GM19452 (cell line): ENCODE results near the gene TOR2A.
"Not testable (repeated sequence)": the region's sequence is repeated elsewhere in the genome, so short reads cannot be mapped to it uniquely, and the experiment has no call there.

ENCODE experiments used
- ATAC-seq: cut with Tn5 transposase; IDR thresholded peaks from one replicate; pipeline ENCODE4 v1.9.1; 2021; ENCODE audit not compliant: unreplicated experiment

Gene TOR2A

DNA sequence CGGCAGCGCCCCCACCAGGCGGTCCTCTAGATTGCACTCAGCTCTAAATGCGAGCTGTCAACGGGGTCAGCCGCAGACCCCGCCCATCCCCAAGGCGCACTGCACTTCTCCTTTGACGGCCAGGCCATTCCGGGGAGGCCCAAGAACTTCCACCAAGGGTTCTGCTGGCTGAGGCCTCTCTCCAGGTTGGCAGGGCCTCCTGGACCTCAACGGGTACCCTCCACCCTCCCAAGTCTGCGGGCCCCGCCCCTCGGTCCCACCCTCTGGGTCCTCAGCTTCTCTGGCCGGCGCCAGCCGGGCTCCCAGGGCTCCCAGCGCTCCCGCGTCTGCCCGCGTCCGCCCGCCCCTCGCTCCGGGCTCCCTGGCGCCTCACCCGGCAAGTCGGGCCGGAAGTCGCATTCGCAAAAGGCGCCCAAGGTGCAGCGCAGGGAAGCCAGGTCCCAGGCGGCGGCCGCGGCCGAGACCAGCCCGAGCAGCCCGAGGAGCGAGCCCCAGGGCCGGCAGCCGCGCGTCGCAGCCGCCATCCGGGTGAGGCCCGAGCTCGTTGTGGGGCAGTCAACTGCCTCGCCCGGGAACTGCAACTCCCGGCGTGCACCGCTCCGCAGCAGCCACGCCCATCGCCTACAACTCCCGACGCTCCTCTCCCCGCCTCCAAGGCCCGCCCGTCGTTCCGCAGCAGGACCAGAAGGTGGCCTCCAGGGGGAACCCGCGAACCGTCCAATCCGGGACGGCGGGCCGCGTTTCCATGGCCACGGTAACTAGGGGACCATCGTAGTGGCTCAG is at the start of gene TOR2A:
TSS of gene TOR2A (minus strand) at position 548 of the 783 bp plus-strand sequence. CDS start at position 524, 24 bp downstream.
- ATAC-seq: peak; percentile 80

DNA sequence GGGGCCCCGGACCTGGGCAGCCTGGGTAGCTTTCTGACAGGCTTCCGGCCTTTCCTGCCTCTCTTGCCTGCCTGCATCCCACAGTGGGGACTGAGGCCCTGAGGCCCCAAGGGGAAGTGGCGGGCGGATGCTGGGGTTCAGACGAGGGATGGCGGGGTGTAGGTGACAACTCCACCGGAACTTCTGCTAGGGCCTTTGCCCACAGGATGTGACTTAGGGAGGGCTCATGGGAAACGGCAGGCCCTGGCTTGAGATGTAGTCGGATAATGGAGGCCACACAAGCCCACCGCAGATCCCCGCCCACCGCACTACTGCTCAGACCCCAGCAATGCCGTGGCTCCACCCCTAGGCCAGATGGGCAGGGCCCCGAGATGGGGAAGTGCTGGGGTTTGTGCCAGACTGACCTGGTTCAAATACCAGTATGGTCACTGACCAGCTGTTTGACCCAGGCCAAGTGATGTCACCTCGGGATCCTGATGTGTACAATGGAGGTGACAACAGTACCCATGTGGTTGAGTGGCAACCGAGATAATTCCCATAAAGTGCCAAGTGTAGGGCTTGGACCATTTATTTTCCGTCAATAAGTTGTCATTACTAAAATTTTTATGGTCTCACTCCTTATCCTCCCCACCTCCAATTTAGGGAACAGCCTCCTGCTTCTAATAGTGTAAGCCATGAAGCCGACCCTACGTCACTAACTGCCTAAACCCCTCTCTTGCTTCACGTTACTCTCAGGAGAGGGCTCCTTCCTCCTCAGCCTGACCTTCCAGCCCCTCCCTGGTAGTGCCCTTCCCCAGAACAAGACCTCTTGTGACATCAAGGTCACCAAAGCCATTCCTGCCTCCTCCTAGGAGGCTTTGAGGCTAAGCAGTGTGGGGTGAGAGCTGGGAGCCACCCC is 48.3 kb upstream of the TOR2A start:
- no peak for ATAC-seq

DNA sequence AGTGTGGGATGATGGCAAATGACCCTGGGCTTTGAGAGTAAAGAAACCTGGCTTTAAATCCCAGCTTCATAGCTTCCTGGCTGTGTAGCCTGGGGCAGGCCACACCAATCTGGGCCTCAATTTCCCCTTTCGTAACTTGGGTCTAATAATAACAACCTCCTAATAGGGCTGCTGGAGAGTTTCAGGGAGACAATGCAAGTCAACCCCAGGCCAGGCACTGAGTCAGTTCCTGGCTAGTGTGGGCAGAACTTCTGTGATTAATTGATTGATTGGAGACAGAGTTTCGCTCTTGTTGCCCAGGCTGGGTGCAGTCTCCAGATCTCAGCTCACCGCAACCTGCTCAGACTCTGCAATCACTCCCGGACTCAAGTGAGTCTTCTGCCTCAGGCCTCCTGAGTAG is 46.7 kb upstream of the TOR2A start:
- ATAC-seq: no peak

DNA sequence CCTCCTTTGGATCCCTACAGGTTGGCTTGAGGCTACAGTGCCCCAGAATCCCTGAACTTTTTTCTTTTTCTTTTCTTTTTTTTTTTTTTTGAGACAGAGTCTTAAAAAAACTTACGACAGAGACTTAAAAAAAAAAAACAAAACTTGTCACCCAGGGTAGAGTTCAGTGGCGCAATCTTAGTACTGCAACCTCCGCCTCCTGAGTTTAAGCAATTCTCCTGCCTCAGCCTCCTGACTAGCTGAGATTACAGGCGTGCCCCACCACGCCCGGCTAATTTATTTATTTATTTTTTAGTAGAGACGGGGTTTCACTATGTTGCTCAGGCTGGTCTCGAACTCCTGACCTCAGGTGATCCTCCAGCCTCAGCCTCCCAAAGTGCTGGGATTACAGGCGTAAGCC is 45.8 kb upstream of the TOR2A start:
- not testable (repeated sequence) for ATAC-seq

DNA sequence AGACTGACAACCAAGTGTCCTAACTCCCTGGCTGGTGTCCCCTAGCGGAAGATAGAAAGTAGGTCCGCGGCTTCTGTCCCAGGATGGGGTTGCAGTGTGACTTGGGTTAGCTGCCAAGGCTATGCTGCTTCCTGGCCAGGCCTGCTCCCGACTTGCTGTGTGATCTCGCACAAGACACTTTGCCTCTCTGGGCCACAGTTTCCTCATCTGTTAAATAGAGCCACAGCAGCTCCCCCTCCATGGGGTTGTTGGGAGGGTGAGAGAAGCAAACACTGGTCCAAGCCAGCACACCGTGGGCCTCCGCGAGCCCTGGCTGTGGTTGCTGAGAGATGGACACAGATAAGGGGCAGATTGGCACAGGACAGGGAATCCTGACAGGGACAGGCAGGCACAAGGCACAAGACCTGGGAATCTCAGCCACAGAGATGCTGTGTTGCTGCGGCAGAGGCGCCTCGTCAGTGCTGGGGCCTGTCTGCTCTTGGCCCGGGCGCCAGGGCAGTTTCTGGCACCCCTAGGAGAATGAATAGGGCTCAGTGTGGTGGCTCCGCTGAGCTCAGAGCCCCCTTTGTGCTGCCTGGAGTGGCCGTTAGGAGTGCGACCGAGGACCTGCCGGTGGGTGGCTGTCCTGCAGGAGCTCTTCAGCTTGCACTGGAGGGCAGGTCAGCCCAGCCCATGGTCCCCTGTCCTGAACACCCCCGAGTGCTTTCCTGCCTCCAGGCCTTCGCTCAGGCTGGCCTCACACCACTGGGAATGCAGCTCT is 45.2 kb upstream of the TOR2A start:
- no peak for ATAC-seq

DNA sequence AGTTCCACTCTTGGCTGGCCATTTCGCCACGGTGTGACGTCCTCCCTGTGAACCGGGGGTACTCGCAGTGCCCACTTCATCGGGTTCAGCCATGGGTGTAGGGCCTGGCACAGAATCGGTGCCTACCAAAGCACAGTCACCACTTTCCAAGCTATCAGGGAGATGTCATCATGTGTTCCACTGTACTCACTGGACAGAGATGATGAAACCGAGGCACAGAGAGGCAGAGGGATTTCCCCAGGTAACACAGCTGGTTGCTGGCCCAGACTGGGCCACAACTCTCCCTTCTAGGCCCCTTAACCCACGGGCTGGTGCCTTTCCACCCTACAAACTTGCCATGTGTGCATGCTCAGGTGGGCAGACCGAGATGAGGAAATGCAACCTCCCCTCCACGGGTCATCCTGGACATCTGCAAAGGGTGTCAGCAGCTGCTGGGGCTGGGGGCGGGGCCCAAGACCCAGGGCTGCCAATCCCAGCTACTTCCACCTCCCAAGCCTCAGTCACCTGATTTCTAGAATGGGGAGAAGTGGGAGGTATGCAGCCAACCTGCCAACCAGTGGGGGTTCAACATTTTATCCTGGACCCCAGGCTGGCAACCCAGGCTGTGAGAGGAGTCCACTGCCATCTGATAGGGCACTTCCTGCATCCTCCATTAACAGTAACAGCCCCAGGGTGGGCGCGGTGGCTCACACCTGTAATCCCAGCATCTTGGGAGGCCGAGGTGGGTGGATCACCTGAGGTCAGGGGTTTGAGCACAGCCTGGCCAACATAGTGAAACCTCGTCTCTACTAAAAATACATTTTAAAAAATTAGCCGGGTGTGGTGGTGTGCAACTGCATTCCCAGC is 44.3 kb upstream of the TOR2A start:
- ATAC-seq: peak; percentile 43

DNA sequence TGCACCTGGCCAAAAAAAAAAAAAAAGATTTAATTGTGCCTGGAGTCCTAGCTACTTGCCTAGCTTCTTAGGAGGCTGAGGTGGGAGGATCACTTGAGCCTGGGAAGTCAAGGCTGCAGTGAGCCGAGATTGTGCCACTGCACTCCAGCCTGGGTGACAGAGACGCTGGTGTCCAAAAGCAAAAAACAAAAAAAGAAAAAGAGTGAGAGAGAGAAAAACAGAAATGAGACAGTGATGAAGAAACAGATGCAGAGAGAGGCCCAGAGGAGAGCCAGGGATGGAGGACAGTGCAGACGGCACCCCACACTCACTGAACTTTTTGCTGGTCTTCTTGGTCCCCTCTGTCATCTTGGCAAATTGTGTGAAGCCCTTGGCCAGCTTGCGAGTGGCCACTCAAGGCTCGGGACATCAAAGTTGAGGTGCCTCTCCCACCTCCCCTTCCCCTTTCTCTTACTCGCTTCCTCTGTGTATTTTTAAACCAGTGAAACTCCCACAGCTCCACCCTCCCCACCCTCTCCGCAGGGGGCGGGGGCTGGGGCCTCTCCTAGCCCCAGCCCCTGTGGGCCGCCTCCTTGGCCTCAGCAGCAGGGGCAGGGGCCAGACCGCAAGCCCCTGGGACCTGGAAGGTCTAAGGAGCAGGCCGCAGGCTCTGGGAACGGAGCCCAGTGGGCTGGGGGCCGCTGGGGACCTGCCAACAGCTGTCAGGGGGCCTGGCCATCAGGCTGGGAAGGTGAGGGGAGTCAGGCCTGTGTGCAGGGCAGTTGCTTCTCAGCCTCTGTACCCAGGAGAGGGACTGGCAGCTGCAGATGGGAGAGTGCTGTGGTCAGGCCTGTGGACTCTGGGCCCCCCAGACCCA is 43.4 kb upstream of the TOR2A start, which contains the start of gene SH2D3C:
TSS of gene SH2D3C (minus strand) at position 387 of the 856 bp plus-strand sequence. CDS start at position 348, 39 bp downstream.
- ATAC-seq: peak; percentile 34

DNA sequence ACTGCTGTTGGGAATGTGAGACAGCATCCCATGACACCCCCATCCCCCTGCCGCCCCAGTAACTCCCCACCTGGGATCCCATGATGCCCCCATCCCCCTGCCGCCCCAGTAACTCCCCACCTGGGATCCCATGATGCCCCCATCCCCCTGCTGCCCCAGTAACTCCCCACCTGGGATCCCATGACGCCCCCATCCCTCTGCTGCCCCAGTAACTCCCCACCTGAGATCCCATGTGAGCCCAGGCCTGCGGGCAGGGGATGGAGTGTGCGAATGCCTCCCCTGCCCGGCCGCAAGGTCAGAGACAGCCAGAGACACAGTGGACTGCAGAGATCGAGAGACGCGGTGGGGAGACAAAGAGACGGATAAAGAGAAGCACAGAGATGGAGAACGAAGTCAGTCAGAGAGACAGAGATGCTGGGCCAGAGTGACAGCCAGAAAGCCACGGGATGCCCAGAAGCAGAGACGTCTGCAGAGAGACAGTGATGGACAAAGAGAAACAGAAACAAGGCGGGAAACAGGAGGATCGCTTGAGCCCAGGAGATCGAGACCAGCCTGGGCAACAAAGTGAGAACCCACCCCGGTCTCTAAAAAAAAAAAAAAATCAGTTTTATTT is 42.4 kb upstream of the TOR2A start:
- ATAC-seq: no peak

DNA sequence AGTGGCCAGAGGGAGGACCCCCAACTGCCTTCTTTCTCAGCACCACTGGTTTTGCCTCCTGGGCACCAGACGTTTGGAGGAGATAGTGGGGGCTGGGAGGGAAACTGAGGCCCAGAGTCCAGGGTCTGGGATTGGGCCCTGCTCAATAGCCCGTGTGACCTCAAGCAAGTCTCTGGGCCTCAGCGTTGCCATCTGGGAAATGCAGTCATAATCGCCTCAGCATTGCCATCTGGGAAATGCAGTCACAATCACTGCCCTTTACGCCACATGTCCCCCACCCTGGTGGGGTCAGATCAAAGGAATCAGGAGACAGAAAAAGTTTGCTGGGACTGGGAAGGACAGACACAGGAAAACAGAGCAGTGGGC is 41.8 kb upstream of the TOR2A start:
- no peak for ATAC-seq

DNA sequence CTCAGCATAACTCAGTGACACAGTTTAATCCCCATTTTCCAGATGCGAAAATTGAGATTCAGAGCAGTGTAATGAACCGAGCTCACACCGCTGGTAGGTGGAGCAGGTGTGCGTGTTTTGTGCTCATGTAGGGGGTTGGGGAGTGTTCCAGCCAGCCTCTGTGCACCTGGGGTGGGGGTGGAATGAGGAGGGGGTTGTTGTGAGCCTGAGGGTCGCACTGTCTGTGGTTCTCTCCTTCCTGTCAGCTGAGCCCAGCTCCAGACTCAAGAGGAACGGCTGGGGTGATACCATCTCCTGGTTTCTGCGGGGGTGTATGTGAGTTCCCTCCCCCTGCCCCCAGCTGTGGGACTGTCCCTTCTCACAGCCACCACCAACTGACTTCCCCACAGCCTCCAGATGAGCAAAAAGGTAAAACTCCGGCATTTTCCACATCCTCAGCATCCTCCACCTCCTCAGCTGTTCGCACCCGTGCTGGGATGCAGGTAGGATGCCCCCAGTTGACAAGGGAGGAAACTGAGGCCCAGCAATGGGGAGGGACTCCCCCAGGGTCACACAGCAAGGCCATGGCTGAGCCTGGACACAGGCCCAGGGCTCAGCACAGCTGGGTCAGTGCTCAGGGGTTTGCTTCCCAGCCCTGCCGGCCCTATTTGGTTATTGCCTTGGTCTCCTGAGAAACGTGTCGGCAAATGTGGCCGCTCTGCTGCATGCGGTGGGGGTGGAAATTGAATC is 41.3 kb upstream of the TOR2A start:
- ATAC-seq: no peak

DNA sequence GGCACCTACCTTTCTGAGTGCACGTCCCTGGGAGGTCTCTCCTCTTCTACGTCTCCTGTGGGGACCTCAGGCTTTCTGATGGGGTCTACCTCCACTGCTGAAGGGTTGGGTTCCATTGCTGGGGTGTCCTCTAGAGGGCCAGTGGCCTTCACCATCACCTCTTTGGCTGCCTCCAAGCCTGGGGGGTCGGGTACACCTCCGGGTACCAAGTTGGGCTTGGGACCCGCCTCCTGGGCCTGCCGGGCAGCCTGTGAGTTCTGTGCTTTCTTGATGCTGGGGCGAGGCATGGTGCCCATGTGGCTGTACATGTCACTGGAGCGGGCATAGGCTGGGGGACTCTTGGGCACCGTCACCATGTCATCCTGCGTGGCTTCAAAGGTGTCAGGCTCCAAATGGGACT is 38.9 kb upstream of the TOR2A start:
- no peak for ATAC-seq

DNA sequence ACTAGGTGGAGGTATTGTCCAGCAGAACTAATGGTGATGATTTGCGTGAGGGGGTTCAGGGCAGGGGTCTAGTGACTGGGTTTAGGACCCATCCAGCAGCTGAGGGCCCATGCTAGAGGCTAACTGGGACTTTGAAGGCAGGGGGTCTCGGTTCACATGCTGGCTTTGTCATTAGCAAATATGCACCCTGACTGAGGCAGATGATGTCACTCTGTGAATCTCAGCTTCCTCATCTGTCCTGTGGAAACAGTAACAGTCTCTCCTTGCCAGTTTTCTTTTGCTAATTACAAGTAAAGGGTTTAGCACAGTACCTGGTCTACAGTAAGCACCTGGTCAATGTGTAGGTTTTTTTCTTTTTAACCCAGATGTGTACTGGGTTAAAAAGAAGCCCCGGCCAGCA is 38.2 kb upstream of the TOR2A start:
- ATAC-seq: no peak

DNA sequence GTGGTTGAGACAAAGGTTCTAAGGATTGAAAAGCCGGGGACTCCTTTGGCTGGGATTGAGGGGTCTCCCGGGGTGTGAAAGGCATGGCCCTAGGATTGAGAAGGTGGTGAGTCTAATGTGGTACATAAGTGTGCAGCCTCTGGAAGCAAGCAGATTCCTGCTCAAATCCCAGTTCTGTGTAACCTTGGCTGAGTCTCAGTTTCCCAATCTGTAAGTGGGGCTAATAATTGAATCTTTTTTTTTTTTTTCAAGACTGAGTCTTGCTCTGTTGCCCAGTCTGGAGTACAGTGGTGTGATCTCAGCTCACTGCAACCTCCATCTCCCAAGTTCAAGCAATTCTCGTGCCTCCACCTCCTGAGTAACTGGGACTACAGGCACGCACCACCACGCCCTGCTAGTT is 37.5 kb upstream of the TOR2A start:
- no peak for ATAC-seq

DNA sequence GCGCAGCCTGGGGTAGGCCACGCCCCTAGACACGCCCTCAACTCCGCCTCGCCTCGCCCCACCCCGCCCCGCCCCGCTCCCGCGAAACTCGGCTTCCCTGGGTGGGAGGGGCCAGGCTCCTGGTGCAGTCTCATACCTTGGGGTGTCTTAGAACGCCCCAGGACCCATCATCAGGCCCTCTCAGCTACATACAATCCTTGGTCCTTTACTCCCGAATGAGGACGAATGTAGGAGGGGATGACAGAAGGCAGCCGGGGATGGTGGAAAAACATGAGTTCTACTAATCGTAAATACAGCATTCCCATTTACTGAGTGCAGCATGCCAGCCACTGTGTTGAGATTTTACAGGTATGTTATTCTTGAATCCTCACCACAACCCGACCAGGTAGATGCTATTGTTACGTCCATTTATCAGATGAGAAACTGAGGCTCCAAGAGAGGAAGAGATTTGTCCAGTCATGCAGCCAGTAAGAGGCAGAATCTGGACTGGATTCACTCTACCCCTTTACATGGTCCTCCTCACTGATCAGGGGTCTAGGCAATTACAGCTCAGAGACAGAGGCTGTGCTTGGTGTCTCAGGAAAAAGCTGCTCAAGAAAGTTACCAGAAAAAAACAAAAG is 36.6 kb upstream of the TOR2A start:
- no peak for ATAC-seq

DNA sequence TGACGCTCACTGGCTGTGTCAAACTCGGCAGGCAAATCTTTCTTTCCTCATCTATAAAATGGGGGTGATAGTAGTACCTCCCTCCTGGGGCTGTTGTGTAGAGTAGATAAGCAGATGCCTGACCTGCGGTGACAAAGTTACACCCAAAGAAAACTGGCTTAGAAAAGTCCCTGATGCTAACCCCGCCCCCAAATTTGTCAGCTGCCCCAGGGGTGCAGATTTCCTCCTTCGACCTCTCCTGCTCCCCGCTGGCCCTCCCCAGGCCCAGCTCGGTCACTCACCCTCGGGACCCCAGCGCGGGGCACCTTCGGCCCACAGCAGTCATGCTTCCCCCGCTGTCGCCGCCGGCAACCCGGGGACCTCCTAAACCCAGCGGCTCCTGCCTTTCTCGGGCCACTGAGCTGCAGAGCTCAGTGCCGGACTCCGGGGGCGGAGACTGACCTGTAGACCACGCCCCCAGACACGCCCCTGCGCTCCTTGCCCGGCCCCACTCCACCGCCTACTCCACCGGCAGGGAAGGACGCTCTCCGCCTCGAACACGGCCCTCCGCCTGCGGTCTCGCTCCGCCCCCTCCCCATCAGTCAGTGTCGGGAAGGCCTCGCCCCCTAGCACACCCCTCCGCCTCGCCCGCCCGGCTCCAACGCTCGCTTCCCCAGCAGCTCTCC is 35.9 kb upstream of the TOR2A start:
- ATAC-seq: peak; percentile 81

DNA sequence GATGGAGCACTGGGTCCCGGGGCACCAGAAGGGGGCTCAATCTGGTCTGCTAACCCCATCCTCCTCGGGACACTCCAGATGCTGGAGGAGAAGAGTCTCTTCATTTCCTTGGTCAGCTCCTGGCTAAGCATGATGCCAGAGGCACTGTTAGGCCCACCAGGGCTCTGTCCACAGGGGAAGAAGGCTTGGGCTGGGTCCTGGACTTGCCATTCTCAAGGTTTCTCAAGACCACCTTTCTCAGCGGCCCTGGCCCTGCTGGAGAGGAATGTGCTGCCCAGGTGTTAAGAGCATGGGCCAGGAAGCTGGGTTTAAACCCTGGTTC is 35.5 kb upstream of the TOR2A start:
- no peak for ATAC-seq

DNA sequence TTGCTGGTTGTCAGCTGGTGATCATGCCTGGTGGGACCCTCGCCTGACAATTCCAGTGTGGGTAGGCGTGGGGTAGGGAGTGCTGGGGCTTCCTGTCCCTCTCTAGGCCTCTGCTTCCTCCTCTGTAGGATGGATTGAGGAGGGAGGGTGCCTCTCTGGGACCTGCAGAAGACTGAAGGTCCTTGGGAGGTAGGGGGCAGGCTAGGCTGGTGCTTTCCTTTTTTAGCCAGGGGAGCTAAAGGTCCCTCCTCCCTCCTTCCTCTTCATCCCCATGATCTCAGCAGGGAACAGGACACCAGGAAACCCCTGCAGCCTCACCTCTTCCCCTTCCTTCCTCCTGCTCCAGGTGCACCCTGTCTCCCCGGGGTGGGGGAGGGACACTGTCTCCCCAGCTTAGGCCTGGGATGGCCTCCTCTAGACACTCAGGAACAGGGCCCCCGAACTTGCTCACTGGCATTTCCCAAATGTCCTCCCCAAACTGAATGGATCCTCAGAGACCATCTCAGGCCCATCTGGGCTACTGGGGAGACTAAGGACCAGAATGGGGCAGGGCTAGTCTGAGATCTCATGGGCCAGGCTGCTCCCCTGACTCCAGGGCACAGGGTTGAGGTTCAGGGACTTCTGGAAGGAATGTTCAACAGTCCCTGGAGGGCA is 35.0 kb upstream of the TOR2A start:
- ATAC-seq: no peak
